GM19328 (cell line): ENCODE data around the gene SSX2B.
"Not testable (repeated sequence)": the region's sequence is repeated elsewhere in the genome, so short reads cannot be mapped to it uniquely, and the experiment has no call there.

Experiments used
- ATAC-seq: cut with Tn5 transposase; IDR thresholded peaks from one replicate; pipeline ENCODE4 v1.9.1; 2021; ENCODE audit warnings: mild to moderate bottlenecking, moderate library complexity; ENCODE audit not compliant: unreplicated experiment

The SSX2B gene, protein sequence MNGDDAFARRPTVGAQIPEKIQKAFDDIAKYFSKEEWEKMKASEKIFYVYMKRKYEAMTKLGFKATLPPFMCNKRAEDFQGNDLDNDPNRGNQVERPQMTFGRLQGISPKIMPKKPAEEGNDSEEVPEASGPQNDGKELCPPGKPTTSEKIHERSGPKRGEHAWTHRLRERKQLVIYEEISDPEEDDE

DNA sequence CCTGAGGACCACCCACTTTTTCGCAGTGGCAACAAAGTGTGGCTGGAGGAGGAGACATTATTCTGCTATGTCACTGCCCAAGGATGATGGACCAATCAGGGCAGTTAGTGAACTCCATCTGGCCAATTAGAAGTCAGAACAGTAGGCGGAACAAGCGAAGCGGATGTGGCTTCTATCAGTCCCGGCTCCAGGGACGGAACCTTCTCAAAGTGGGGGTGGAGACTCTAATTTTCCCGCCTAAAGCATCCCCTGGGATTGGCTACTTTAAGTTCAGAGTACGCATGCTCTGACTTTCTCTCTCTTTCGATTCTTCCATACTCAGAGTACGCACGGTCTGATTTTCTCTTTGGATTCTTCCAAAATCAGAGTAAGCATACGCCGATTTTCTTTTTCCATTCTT lies at the start of gene SSX2B:
SSX2B (plus strand) TSS at position 301 of the 400 bp plus-strand sequence. CDS start 1,429 bp downstream, outside the sequence.
- ATAC-seq = not testable (repeated sequence)

DNA sequence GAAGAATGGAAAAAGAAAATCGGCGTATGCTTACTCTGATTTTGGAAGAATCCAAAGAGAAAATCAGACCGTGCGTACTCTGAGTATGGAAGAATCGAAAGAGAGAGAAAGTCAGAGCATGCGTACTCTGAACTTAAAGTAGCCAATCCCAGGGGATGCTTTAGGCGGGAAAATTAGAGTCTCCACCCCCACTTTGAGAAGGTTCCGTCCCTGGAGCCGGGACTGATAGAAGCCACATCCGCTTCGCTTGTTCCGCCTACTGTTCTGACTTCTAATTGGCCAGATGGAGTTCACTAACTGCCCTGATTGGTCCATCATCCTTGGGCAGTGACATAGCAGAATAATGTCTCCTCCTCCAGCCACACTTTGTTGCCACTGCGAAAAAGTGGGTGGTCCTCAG lies 44.0 kb upstream of the SSX2B start, which contains the start of gene SSX2:
SSX2 (minus strand) TSS at position 101 of the 400 bp plus-strand sequence. CDS start 1,429 bp downstream, outside the sequence.
- ATAC-seq = not testable (repeated sequence)

DNA sequence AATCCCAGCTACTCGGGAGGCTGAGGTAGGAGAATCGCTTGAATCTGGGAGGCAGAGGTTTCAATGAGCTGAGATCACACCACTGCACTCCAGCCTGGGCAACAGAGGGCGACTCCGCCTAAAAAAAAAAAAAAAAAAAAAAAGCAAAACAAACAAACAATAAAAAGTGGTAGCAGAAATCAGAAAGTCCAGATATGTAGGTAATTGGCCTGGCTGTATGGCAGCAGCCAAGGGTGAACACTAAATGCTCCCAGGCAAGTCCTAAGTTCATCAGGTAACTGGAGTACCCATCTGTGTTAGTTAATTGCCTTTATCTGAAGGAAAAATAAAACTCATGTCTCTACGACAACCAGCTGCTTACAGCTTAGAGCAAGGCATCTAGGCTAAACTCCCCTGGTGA lies 14.9 kb downstream of the SSX2B start:
- ATAC-seq = not testable (repeated sequence)

- ATAC-seq = not testable (repeated sequence)
Observed at GRCh38 chrX:52773504-52773903, 22.5 kb downstream of the SSX2B start.

DNA sequence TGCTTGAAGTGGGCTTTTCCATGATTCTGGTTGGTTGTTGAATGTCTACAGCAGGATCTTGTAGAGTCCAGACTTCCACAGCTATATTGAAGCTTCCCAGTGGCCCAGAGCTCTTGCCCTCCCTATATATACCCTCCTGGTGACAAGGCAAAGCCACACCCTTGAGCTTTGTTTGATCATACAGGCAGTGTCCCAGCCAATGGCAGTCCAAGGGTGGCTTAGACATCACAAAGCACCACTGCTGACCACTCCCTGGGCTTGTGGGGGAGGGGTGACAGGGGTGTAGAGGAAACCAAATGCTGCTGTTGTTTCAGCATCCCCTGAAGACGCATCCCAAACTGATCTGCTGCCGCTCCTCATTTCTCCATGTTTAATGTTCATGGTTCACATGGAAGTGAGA lies 46.3 kb downstream of the SSX2B start, which contains the start of gene SPANXN5:
SPANXN5 (minus strand) TSS at position 101 of the 400 bp plus-strand sequence; CDS start at position 22, 79 bp downstream.
- not testable (repeated sequence) for ATAC-seq

- ATAC-seq = not testable (repeated sequence)
Observed at GRCh38 chrX:52804876-52805275, 53.8 kb downstream of the SSX2B start.
